Measurements from ENCODE around the gene ST6GALNAC3. TPM values are rescaled to one million over a fixed set of nuclear protein-coding genes. Genes with fewer than 3 reads are reported as not detected.

Gene ST6GALNAC3
- total RNA-seq, 1 donor from 2014 or later, result 4.7 TPM

- no peak overlapping the region for H3K4me3 Mint-ChIP-seq (ENCODE audit: unreplicated experiment)
- H3K36me3 Mint-ChIP-seq (ENCODE audit: low read depth), result no peaks in the 10 kb centered on the region
- no peaks in the 10 kb centered on the region for H3K27me3 Mint-ChIP-seq (ENCODE audit: low read depth)
- no peak for TF ChIP-seq CTCF (IDR thresholded peaks at IDR 0.05)
- no peak for DNase-seq (ENCODE audit: low spot score)
- H3K4me1 Mint-ChIP-seq (ENCODE audit: low read depth), result peaks cover 9% of the 10 kb centered on the region
- no peaks in the 10 kb centered on the region for H3K9me3 Mint-ChIP-seq (ENCODE audit: low read depth)
- H3K27ac Mint-ChIP-seq (ENCODE audit: unreplicated experiment), result no peak overlapping the region
These were observed 65.7 kb downstream of the ST6GALNAC3 start for GRCh38 chr1:76140227-76140626.

- no peak for DNase-seq (ENCODE audit: low spot score)
- Mint-ChIP-seq H3K9me3 (ENCODE audit: low read depth) (no peaks in the 10 kb centered on the region), H3K36me3 (ENCODE audit: low read depth) (no peaks in the 10 kb centered on the region), H3K27me3 (ENCODE audit: low read depth) (peaks cover 2% of the 10 kb centered on the region), H3K4me3 (ENCODE audit: unreplicated experiment) (no peak overlapping the region), H3K4me1 (ENCODE audit: low read depth) (peaks cover 10% of the 10 kb centered on the region), H3K27ac (ENCODE audit: unreplicated experiment) (no peak overlapping the region)
- TF ChIP-seq CTCF (IDR thresholded peaks at IDR 0.05), result no peak
These were observed 67.4 kb downstream of the ST6GALNAC3 start for GRCh38 chr1:76141929-76142328.

GRCh38 chr1:76142771-76143540 is 68.4 kb downstream of the ST6GALNAC3 start:
- peaks cover 2% of the 10 kb centered on the region for H3K27me3 Mint-ChIP-seq (ENCODE audit: low read depth)
- no peaks in the 10 kb centered on the region for H3K9me3 Mint-ChIP-seq (ENCODE audit: low read depth)
- no peaks in the 10 kb centered on the region for H3K36me3 Mint-ChIP-seq (ENCODE audit: low read depth)
- no peak overlapping the region for H3K27ac Mint-ChIP-seq (ENCODE audit: unreplicated experiment)
- no peak overlapping the region for H3K4me3 Mint-ChIP-seq (ENCODE audit: unreplicated experiment)
- peaks cover 10% of the 10 kb centered on the region for H3K4me1 Mint-ChIP-seq (ENCODE audit: low read depth)
- DNase-seq (ENCODE audit: low spot score), result no peak
- no peak for TF ChIP-seq CTCF (IDR thresholded peaks at IDR 0.05)

GRCh38 chr1:76144247-76144646 is 69.7 kb downstream of the ST6GALNAC3 start:
- H3K9me3 Mint-ChIP-seq (ENCODE audit: low read depth), result no peaks in the 10 kb centered on the region
- no peak for DNase-seq (ENCODE audit: low spot score)
- H3K36me3 Mint-ChIP-seq (ENCODE audit: low read depth), result no peaks in the 10 kb centered on the region
- H3K27ac Mint-ChIP-seq (ENCODE audit: unreplicated experiment), result no peak overlapping the region
- peaks cover 2% of the 10 kb centered on the region for H3K27me3 Mint-ChIP-seq (ENCODE audit: low read depth)
- no peak overlapping the region for H3K4me3 Mint-ChIP-seq (ENCODE audit: unreplicated experiment)
- peaks cover 10% of the 10 kb centered on the region for H3K4me1 Mint-ChIP-seq (ENCODE audit: low read depth)
- TF ChIP-seq CTCF (IDR thresholded peaks at IDR 0.05), result no peak

- Mint-ChIP-seq H3K27ac (ENCODE audit: unreplicated experiment) (peak overlapping the region; percentile 23), H3K4me1 (ENCODE audit: low read depth) (peaks cover 10% of the 10 kb centered on the region), H3K36me3 (ENCODE audit: low read depth) (no peaks in the 10 kb centered on the region), H3K27me3 (ENCODE audit: low read depth) (peaks cover 2% of the 10 kb centered on the region), H3K4me3 (ENCODE audit: unreplicated experiment) (no peak overlapping the region), H3K9me3 (ENCODE audit: low read depth) (no peaks in the 10 kb centered on the region)
- TF ChIP-seq CTCF (IDR thresholded peaks at IDR 0.05), result no peak
- no peak for DNase-seq (ENCODE audit: low spot score)
These were observed 70.8 kb downstream of the ST6GALNAC3 start for GRCh38 chr1:76145332-76145731.
